GM20000 (cell line): ENCODE results near the gene UGT1A10.
"Not testable (repeated sequence)": the region's sequence is repeated elsewhere in the genome, so short reads cannot be mapped to it uniquely, and the experiment has no call there.

Experiments
- DNase-seq: peaks from one replicate; pipeline ENCODE4 v3.0.0; 2012; ENCODE audit warnings: low spot score
- CTCF ChIP-seq: IDR thresholded peaks from 2 replicates; pipeline ENCODE4 v1.5.1; 2012; ENCODE audit warnings: mild to moderate bottlenecking, control low read depth; ENCODE audit errors: extremely low read depth, missing control alignments

UGT1A10 gene

GRCh38 chr2:233639860-233640259, 3.6 kb downstream of the UGT1A10 start:
- TF ChIP-seq CTCF: no peak
- no peak for DNase-seq

- no peak for DNase-seq
- TF ChIP-seq CTCF: no peak
These were observed 6.9 kb downstream of the UGT1A10 start for GRCh38 chr2:233643128-233643527.

DNA sequence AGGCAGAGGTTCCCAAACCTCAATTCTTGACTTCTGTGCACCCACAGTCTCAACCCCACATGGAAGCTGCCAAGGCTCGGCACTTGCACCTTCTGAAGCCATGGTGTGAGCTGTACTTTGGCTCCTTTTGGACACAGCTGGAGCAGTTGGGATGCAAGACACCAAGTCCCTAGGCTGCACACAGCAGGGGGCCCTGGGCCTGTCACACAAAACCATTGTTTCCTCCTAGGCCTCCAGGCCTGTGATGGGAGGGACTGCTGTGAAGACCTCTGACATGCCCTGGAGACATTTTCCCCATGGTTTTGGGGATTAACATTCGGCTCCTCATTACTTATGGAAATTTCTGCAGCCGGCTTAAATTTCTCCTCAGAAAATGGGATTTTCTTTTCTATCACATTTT, 9.8 kb downstream of the UGT1A10 start:
- not testable (repeated sequence) for DNase-seq

- TF ChIP-seq CTCF: no peak
- no peak for DNase-seq
These were observed 14.7 kb downstream of the UGT1A10 start for GRCh38 chr2:233650981-233651380.

GRCh38 chr2:233651430-233651829, 15.2 kb downstream of the UGT1A10 start:
- no peak for DNase-seq
- no peak for TF ChIP-seq CTCF

DNA sequence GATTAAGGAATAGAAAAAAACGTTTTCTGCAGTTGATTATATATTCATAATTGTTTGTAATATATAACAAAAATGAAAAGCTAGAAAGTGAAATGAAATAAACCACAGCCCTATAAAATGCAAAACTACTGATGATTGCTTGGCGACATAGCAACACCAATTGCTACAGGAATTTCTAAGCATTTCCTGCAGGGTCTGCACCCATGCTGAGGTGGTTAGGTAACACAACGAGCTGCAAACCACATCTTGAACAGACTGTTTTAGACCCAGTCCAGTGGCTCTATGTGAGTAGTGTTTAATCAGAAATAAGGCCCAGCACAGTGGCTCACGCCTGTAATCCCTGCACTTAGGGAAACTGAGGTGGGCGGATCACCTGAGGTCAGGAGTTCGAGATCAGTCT, 18.3 kb downstream of the UGT1A10 start:
- no peak for TF ChIP-seq CTCF

DNA sequence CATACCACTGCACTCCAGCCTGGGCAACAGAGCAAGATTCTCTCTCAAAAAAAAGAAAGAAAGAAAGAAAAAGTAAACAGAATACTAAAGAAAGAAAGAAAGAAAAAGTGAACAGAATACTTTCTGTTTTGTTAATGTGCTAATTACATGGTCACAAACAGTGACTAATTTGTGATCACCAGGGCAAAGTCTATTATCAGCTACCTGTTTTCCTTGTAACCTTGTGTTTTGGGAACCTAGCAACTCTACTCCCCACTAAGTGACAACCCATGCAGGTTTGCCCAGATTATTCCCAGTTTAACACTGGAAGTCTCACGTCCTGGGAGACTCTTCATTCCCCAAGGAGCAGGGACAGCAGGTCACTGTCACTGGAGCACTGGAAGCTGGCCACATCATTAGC, 18.8 kb downstream of the UGT1A10 start:
- DNase-seq: no peak
- TF ChIP-seq CTCF: no peak

More for the DNA sequence above, 18.3 kb downstream of the UGT1A10 start:
- DNase-seq: no peak

DNA sequence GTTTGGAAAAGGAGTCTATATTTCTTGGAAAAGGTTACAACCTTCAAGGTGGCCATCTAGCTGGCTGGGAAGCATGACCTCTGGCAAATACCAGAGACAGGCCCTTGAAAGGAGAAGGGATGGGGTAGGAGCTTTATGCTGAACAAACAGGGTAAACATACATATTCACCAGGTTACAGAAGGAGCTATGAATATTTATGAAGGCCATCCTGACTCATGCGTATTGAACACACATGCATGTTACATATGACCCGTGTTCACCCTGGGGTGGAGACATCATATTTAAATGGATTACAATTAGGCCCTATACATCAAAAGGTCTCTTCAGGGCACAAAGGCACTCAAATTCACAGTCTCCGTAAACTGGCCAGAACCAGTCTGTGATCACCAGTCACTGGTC, 19.7 kb downstream of the UGT1A10 start:
- not testable (repeated sequence) for DNase-seq

DNA sequence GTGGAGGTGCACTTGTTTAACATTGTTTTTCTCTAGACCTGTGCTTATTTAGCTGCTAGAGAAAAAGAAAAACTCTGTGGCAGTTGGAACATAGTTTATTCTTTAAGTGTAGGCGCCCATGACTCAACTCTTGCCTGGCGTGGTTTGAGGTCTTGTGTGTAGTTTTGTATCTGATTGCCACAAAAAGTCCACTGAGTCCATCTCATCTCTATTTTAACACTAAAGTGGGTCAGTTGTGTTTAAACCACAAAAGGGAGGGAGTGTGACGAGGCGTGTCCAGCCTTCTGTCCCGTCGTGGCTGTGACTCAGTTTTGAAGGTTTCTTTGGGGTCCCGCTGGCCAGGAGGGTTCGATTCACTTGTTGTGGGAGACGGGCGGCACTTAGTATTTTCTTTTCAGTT, 20.2 kb downstream of the UGT1A10 start:
- no peak for TF ChIP-seq CTCF

More for the DNA sequence above, 20.2 kb downstream of the UGT1A10 start:
- DNase-seq: no peak
